GM21447 (cell line): ENCODE measurements around the gene UBE2G1.

ENCODE experiments used
- ATAC-seq: cut with Tn5 transposase; IDR thresholded peaks from one replicate; pipeline ENCODE4 v1.9.1; 2021; ENCODE audit not compliant: unreplicated experiment

Gene UBE2G1

DNA sequence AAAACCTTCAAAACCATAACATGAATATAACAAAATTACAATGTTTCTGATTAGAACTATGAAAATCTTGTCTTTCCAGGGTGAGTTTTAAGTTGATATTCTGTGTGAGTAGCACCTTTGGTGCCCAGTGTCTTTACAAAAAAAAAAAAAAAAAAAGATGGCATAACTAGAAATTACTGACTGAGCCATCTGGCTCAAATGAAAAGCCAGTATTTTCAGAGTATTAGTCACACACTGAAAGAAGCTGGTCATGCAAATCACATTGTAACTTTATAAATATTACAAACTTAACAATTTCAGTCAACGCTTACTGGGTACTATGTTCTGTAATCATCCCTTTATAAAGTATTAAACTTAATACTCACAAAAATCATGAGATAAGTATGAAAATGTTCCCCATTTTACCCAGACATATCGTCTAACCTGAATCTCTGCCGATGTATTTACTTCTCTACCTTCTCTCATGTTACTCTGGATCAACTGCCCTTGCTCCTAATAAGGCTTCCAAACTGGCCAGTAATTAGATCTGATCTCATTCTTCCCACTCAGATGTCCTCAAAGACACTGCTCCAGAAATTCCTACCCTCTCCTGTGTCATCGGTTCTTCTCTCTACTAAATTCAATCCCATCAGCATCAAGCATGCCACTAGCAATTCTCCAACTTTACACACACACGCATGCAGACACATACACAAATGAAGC, 25.4 kb downstream of the UBE2G1 start:
- ATAC-seq, result no peak

DNA sequence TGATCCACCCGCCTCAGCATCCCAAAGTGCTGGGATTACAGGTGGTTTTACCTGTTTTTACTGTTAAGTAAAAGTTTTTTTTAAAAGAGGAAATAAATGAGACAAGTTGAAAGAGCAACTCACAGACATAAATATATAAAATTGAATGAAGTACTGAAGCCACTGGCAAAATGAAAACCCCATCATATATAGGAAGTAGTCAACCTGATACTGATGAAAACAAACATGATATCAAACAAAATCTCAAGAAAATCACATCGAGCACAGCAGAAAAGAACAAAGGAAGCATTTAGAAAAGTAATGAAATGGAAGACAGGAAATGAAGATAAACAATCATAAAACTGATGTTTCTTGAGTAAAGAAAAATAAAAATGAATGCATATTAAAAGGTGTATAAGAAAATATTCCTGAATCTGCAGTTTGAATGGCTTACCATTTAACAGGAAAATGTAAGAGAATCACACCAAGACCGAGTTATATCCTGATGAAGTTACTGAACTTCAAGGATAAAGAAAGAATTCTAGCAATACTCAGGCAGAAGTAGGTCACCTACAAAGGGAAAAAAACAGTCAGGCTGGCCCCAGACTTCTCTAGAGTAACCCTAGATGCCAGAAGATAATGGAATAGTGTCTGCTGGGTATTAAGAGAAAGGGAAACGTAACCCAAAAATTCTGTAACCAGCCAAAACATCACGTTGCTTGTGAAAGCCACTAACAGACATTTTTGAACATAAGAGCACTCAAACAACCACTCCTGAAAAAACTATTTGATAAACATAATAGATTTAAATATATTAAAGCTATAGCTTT, 31.5 kb downstream of the UBE2G1 start:
- ATAC-seq, result no peak

DNA sequence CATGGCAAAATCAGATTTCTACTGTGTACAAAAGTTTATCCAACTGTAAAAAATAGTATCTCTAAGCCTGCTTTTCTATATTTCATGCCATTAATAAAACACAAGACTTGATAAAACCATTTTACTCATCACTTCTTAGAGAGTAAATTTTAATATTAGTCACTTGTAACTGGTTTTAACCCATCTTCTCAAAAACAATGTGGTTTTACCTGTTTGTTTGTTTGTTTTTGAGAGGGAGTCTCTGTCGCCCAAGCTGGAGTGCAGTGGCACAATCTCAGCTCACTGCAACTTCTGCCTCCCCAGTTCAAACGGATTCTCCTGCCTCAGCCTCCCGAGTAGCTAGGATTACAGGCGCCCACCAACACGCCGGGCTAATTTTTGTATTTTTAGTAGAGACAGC, 32.1 kb downstream of the UBE2G1 start:
- no peak for ATAC-seq

DNA sequence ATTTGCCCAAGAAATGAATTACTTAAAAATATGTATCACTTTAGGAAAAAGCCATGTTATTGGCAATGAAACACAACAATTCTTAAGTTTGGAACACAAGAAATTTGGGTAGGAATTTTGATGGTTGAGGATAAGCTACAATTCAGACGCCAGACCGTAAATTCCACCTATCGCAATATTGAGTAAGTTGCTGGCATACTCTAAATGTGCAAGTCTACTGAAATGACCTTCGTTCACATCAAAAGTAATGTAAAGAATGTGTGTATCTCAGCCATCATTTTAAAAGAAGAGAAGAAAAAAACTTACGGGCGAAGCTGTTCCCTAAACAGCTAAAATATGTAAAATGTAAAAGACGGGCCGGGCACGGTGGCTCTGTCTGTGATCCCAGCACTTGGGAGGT, 33.4 kb downstream of the UBE2G1 start:
- ATAC-seq, result no peak

DNA sequence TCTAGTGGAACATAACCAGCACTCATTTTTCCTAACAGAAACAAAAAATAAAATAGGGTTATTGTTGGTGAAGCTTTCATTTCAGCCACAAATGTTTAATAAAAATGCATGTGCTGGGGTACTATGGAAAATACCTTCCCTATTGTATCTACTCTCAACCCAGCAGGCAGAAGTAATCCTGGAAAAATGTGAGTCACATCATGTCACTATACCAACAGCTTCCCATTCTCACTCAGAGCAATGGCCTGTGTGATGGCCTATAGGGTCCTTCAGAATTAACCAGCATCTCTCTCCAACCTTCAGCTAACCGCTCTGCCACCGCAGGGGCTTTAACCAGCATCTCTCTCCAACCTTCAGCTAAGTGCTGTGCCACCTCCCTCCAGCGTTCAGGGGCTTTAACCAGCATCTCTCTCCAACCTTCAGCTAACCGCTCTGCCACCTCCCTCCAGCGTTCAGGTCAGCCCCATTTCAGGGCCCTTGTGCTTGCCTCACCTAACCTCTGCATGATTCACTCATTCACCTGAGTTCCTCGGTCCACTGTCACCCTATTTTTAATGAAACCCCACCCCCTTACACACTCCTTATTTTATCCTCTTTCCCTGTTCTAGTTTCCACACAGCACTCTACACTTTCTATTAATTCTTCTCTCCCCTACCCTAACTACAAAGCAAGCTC, 34.0 kb downstream of the UBE2G1 start:
- no peak for ATAC-seq

DNA sequence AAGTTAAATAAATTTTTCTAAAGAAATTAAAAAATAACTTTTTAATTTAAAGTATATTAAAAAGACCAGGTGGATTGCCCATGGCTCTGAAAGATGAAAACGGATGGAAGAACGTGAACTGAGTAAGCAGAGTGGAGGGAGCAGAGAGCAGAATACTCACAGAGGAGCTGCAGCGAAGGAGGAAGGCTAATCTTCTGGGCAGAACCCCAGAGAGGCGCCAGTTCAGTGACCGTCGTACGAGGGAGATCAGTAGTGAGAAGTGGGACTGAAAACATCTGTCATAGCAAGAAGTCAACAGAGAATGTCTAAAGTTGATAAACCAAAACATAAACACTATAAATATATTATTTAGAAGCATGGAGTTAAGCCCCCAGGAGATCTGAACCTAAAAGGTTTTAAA, 34.9 kb downstream of the UBE2G1 start:
- ATAC-seq, result peak; percentile 46

DNA sequence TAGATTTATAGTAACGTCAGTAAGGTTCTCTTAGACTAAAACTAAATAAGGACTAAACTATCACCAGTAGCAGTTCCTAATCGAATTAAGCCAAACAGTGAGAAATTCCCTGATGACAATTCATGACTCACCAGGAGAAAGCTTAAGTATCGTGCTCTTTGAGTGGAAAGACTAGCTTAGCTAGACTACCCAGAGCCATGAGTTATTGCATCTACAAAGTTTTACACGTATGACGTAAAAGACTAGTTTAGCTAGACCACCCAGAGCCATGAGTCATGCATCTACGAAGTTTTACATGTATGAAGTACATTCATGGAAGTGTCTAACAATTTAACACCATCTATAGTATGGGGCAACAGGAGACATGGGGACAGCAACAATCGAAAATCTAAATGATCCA, 36.6 kb downstream of the UBE2G1 start:
- no peak for ATAC-seq

DNA sequence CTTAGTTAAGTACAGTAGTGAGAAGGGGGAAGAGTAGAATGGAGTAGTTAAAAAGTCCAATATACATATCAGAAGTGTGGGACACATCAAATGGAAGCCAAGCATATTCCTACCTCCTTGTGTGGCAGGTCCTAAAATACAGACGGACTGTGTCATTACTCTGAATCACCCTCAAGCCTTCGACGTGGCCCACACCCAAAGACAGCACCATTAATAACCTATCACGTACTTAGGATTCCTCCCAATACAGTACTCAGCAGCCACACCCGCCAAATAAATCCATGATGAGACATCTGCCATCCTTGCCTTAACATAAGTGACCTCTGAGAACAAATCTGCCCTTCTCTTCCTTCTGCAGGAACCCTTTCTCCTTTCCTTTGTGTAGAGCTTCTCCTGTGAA, 38.9 kb downstream of the UBE2G1 start:
- ATAC-seq, result no peak

DNA sequence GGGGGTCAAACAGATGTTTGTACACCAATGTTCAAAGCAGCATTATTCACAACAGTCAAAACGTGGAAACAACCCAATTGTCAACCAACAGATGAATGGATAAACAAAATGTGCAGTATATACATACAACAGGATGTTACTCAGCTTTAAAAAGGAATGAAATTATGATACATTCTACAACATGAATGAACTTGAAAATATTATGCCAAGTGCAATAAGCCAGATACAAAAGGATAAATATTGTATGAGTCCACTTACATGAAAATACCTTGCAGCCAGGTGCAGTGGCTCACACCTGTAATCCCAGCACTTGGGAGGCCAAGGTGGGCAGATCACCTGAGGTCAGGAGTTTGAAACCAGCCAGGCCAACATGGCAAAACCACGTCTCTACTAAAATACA, 39.9 kb downstream of the UBE2G1 start:
- no peak for ATAC-seq

DNA sequence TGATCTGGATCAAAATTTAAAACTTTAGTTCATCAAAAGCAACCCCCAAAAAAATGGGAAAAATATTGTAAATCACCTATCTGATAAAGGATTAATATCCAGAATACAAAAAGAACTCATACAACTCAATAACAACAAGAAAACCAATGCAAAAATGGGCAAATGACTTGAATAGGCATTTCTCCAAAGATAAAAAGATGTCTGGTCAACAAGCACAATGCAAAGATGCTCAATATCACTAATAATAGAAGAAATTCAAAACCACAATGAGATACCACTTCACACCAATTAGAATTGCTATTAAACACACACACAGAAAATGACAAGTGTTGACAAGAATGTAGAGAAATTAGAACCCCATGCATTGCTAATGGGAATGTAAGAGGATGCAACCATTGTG, 40.4 kb downstream of the UBE2G1 start:
- no peak for ATAC-seq

DNA sequence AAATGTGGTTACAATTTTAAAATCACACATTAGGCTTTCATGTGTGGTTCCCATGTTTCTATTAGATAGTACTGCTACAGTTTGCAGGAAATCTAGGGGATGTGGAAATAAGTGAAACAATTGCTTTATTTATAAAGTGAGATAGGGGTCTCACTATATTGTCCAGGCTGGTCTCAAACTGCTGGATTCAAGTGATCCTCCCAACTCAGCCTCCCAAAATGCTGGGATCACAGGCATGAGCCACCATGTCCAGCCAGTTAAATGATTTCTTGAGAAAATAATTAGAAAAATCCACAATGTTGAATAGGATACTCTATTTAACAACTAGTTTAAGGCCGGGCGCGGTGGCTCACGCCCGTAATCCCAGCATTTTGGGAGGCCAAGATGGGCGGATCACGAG, 42.0 kb downstream of the UBE2G1 start:
- ATAC-seq, result no peak

DNA sequence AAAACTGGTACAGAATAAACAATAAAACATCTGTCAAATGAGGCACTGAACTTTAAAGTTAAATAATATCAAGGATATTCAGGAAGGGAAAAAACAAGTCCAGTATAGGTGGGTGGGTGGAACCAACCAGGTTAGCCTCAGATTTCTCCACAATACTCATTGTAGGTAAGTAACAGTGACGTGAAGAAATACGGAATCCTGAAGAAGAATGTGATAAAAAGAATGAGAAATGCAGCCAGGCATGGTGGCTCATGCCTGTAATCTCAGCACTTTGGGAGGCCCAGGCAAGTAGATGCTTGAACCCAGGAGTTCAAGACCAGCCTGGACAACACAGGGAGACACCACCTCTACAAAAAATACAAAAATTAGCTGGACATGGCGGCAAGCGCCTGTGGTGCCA, 47.3 kb downstream of the UBE2G1 start:
- ATAC-seq, result no peak

DNA sequence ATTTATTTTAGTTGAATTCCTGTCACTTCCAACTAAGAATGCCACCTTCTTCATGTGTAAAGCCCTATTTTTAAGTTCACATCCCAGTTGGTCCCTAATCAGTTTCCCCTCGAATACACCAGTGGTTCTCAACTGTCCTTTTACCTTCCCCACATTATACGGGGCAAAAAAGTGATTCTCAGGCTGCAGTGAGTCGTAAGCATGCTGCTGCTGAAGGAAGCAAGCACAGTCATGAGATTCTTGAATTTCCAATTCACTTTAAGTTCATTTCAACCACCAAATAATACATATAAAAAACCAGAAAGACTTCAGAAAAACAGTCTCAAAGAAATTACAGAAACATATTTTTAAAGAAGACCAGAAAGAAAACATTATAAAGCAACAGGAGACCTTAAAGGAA, 47.9 kb downstream of the UBE2G1 start:
- ATAC-seq, result no peak

DNA sequence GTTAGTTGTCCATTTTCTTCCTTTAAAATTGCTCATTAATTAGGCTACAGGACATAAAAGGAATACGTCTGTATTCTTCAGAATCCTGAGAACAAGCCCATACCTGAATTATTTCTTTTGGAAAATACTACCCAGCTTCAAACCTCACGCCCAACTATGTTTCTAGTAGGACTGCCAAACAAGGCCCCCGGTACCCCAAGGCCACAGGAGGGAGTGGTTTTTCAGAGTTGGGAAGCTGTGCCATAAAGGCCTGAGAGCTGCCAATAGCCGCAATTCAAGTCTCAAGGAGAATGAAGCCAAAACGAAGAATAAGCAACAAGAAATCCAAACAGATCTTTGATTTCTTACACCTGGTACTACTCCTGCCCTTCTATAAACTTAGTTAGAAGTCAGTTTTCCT, 48.3 kb downstream of the UBE2G1 start:
- ATAC-seq, result no peak

DNA sequence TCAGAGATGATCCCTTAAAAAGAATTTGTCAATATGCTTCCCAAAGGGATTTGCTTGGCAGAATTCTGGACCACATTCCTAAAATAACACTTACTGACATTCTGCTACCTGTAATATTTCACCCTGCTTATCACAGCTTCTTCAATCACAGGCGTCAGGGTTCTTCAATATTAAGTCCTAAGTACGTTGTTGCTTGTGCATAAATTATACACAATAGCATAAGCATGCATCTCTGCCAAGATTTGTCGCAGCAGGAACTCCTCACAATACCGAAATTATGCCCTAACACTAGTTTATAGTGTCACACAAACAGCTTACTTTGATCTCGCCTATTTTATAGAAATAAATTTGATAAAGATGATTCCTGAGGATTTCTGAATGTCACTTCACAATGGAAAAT, 48.9 kb downstream of the UBE2G1 start:
- ATAC-seq, result no peak

DNA sequence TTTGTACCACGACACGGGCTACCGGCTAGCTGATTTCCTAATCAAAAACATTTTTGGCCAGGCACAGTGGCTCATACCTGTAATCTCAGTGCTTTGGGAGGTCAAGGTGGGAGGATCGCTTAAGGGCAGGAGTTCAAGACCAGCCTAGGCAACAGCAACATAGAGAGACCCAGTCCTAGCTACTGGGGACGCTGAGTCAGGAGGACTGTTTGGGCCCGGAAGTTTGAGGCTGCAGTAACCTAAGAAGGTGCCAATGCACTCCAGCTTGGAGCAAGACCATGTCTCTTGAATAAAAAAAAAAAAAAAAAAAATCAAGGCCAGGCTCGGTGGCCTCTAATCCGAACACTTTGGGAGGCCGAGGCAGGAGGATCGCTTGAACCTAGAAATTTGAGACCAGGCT, 49.8 kb downstream of the UBE2G1 start:
- no peak for ATAC-seq

DNA sequence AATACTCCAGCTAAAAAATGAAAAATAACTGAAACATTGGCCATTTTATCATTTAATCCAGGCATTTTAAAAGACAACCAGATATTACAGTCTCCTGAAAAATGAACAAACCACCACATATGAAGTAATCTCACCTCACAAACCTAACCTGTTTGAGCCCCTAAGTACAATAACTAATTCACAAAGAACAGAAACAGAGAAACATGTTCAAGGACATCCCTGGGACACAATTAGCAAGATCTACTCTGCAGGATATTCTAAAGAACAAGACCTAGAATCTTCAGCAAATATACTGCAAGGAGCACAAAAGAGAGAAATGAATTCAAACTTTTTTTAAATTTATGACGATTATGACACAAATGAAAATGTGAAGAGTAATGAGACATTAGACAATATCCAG, 51.9 kb downstream of the UBE2G1 start:
- ATAC-seq, result no peak

DNA sequence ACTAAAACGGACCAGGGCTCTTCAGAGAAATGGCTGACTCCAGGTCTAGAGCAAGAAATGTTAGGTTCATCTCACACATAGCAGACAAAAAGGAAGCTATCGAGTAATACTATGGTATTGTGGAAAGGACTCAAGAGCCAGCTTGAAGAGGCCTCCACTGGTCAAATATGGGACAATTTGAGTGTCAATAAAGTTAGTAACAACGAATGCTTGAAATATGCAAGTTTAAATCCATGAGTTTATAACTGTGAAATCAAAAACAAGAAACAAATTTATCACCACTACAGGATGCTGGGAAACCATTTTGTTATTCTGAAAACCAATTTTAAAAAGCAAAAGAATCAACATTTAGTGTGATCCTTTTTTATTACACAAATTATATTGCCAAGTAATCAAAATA, 52.3 kb downstream of the UBE2G1 start:
- ATAC-seq, result no peak

DNA sequence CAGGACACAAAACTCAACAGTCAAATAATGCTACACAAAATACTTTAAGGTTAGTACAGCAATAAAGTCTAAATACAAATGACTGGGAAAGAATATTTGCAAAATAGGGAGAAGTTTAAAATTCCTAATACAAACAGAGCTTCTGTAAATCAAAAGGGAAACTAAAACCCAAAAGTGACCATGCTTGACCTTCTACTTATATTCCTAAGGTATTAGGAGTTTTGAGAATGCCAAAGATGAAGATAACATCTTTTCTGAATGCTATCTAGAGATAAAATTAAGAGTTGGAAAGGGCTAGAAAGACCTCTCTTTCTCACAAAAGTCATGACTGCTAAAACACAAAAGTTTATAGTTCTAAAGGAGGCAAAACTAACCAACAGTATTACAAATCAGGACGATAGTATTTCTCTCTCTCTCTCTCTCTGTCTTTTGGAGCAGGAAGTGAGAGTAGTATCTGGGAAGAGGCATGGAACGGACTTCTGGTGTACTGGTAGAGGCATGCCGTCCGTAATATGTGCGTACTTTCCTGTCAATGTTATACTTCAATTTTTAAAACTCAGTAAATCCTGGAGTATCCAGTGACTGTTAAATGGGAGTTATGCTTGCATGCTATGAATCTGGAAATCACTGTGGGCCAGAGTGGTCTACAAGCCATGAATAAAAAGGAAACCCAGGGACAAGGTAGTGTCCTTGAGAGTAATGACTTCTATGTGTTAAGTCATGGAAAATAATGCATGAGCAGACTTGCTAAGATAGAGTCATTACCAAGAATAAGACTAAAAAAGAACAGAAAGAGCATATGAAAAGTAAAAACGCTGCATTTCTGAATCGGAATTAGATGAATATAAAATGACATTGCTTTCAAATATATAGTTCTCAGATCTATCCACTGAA, 53.0 kb downstream of the UBE2G1 start:
- no peak for ATAC-seq

DNA sequence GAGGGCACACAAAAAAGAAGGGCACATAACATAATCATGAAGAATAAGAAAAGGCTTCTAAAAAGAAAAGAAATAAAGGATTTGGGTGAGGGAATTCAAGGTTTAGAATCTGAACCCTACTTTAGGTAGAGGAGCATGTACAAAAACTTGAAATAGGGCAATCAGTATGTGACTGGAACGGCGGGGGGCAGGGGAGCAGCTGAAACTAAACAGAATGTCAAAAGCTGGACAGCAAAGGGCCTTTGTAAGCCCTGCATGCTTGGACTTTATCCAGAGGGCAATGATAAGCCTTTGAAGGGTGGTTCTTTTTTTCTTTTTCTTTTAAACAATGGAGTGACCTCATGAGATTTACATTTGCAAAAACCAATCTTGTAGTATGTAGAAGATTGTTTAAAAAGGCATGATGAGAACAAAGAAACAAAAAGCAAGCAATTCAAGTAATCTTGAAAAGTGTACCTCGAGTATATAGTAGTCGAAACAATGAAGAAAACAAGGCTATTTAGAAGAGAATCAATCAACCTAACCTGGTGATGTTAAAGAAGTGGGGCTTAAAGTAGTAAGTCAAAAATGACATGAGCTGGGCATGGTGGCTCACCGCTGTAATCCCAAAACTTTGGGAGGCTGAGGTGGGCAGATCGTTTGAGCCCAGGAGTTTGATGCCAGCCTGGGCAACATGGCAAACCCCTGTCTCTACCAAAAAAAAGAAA, 56.0 kb downstream of the UBE2G1 start:
- ATAC-seq, result no peak

DNA sequence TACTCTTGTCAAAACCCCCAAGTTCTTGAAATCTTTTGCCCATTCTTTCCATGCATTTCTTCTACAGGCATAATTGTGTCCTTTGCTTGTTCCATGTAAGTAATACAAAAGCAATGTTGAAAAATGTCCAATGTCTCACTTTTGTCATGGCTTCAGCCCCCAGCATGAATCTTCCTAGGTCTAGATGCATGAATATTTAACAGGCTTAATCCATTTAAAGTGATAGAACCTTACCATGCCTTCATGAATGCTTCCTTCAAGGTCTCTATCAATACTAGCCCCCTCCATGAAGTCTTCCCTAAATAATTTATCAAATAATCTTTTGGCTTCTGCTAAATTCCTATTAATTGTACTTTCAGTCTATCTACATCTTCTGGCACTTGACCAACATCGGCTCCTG, 56.6 kb downstream of the UBE2G1 start:
- ATAC-seq, result no peak
